HG02610 (cell line): ENCODE results near the gene SHISA6.

Experiments
- ATAC-seq: cut with Tn5 transposase; IDR thresholded peaks from one replicate; pipeline ENCODE4 v1.9.1; 2021; ENCODE audit warnings: mild to moderate bottlenecking, moderate library complexity; ENCODE audit not compliant: unreplicated experiment

The SHISA6 gene

GRCh38 chr17:11514565-11514964, 273.6 kb downstream of the SHISA6 start:
- no peak for ATAC-seq

GRCh38 chr17:11514981-11515680, 274.1 kb downstream of the SHISA6 start:
- ATAC-seq, result no peak

- no peak for ATAC-seq
Measured at GRCh38 chr17:11515901-11516300, 274.9 kb downstream of the SHISA6 start.

- no peak for ATAC-seq
Measured at GRCh38 chr17:11535231-11535630, 294.2 kb downstream of the SHISA6 start.

GRCh38 chr17:11538366-11538765, 297.4 kb downstream of the SHISA6 start:
- ATAC-seq, result no peak

GRCh38 chr17:11539637-11540036, 298.6 kb downstream of the SHISA6 start:
- no peak for ATAC-seq

GRCh38 chr17:11545002-11545401, 304.0 kb downstream of the SHISA6 start:
- no peak for ATAC-seq

- no peak for ATAC-seq
Measured at GRCh38 chr17:11545696-11546095, 304.7 kb downstream of the SHISA6 start.

GRCh38 chr17:11547853-11548252, 306.8 kb downstream of the SHISA6 start:
- no peak for ATAC-seq

- no peak for ATAC-seq
Measured at GRCh38 chr17:11548398-11548797, 307.4 kb downstream of the SHISA6 start.

GRCh38 chr17:11550431-11550830, 309.4 kb downstream of the SHISA6 start:
- ATAC-seq, result no peak

GRCh38 chr17:11551442-11551841, 310.4 kb downstream of the SHISA6 start:
- no peak for ATAC-seq

- ATAC-seq, result no peak
Measured at GRCh38 chr17:11553135-11553534, 312.1 kb downstream of the SHISA6 start.

- ATAC-seq, result no peak
Measured at GRCh38 chr17:11554042-11554441, 313.0 kb downstream of the SHISA6 start.

GRCh38 chr17:11554542-11554941, 313.5 kb downstream of the SHISA6 start:
- no peak for ATAC-seq

GRCh38 chr17:11555530-11555929, 314.5 kb downstream of the SHISA6 start:
- no peak for ATAC-seq

- ATAC-seq, result no peak
Measured at GRCh38 chr17:11557727-11558452, 316.9 kb downstream of the SHISA6 start.

GRCh38 chr17:11558681-11559234, 317.7 kb downstream of the SHISA6 start:
- ATAC-seq, result no peak

- ATAC-seq, result no peak
Measured at GRCh38 chr17:11559601-11560000, 318.6 kb downstream of the SHISA6 start.

- ATAC-seq, result no peak
Measured at GRCh38 chr17:11561281-11561680, 320.3 kb downstream of the SHISA6 start.

- no peak for ATAC-seq
Measured at GRCh38 chr17:11561702-11562101, 320.7 kb downstream of the SHISA6 start.
